H9 (cell line): ENCODE results near the gene AP4S1. TPM values are rescaled to one million over a fixed set of nuclear protein-coding genes. Genes with fewer than 3 reads are reported as not detected.

Experiments used
- DNase-seq: peaks from one replicate; pipeline ENCODE4 v3.0.0-alpha.2; 2017
- H2AFZ ChIP-seq: one replicate; pipeline ENCODE4 v1.6.1; 2013; ENCODE audit warnings: mild to moderate bottlenecking, low read length, control low read depth, moderate library complexity
- H2AK5ac ChIP-seq: 2 replicates; pipeline ENCODE4 v1.6.1; 2013; ENCODE audit warnings: low read length, control low read depth, mixed read lengths; ENCODE audit not compliant: insufficient read length
- H2BK120ac ChIP-seq: one replicate; pipeline ENCODE4 v1.6.1; 2013; ENCODE audit warnings: low read depth, mild to moderate bottlenecking, low read length, control low read depth, inconsistent platforms; ENCODE audit not compliant: poor library complexity, severe bottlenecking
- H2BK12ac ChIP-seq: 2 replicates; pipeline ENCODE4 v1.6.1; 2013; ENCODE audit warnings: low read length, control low read depth, mixed read lengths, low read depth; ENCODE audit not compliant: insufficient read length
- H2BK15ac ChIP-seq: 2 replicates; pipeline ENCODE4 v1.6.1; 2013; ENCODE audit warnings: low read depth, low read length, control low read depth
- H2BK20ac ChIP-seq: one replicate; pipeline ENCODE4 v1.6.1; 2013; ENCODE audit warnings: low read depth, mild to moderate bottlenecking, low read length, control low read depth, inconsistent platforms; ENCODE audit not compliant: poor library complexity, severe bottlenecking
- H2BK5ac ChIP-seq: 2 replicates; pipeline ENCODE4 v1.6.1; 2013; ENCODE audit warnings: low read length, control low read depth, mixed read lengths; ENCODE audit not compliant: insufficient read length
- H3K14ac ChIP-seq: 2 replicates; pipeline ENCODE4 v1.6.1; 2013; ENCODE audit warnings: low read length, control low read depth; ENCODE audit not compliant: insufficient read depth
- H3K18ac ChIP-seq: 2 replicates; pipeline ENCODE4 v1.6.1; 2013; ENCODE audit warnings: low read depth, mild to moderate bottlenecking, mixed read lengths, low read length, control low read depth; ENCODE audit not compliant: insufficient read length
- H3K23ac ChIP-seq: 2 replicates; pipeline ENCODE4 v1.6.1; 2013; ENCODE audit warnings: low read length, control low read depth, mixed read lengths, low read depth; ENCODE audit not compliant: insufficient read length
- H3K23me2 ChIP-seq: 2 replicates; pipeline ENCODE4 v1.6.1; 2013; ENCODE audit warnings: low read depth, mild to moderate bottlenecking, mixed read lengths, low read length, control low read depth; ENCODE audit not compliant: insufficient read length, poor library complexity, severe bottlenecking
- H3K27ac ChIP-seq: 2 replicates; pipeline ENCODE4 v1.5.1; 2013; ENCODE audit warnings: low read length, control low read depth, mixed read lengths, low read depth; ENCODE audit not compliant: insufficient read length
- H3K27me3 ChIP-seq: 2 replicates; pipeline ENCODE4 v1.6.1; 2013; ENCODE audit warnings: low read length, control low read depth, inconsistent platforms; ENCODE audit not compliant: insufficient read depth
- H3K4ac ChIP-seq: 2 replicates; pipeline ENCODE4 v1.6.1; 2013; ENCODE audit warnings: low read depth, mild to moderate bottlenecking, control low read depth, inconsistent platforms, low read length, moderate library complexity
- H3K4me1 ChIP-seq: 2 replicates; pipeline ENCODE4 v1.6.1; 2013; ENCODE audit warnings: low read length, control low read depth, inconsistent platforms; ENCODE audit not compliant: insufficient read depth
- H3K4me2 ChIP-seq: 2 replicates; pipeline ENCODE4 v1.6.1; 2013; ENCODE audit warnings: low read length, control low read depth, mixed read lengths; ENCODE audit not compliant: insufficient read length, insufficient read depth
- H3K56ac ChIP-seq: 2 replicates; pipeline ENCODE4 v1.6.1; 2013; ENCODE audit warnings: low read depth, mild to moderate bottlenecking, mixed read lengths, low read length, control low read depth; ENCODE audit not compliant: insufficient read length
- H3K79me1 ChIP-seq: 2 replicates; pipeline ENCODE4 v1.6.1; 2013; ENCODE audit warnings: low read depth, mild to moderate bottlenecking, moderate library complexity, low read length, control low read depth, inconsistent platforms; ENCODE audit not compliant: insufficient read depth, poor library complexity, severe bottlenecking
- H3K79me2 ChIP-seq: 2 replicates; pipeline ENCODE4 v1.6.1; 2013; ENCODE audit warnings: low read length, control low read depth, inconsistent platforms; ENCODE audit not compliant: insufficient read depth
- H3K9ac ChIP-seq: 2 replicates; pipeline ENCODE4 v1.6.1; 2013; ENCODE audit warnings: low read length, control low read depth, mixed read lengths; ENCODE audit not compliant: insufficient read length; ENCODE audit errors: extremely low read depth
- H3K9me3 ChIP-seq: one replicate; pipeline ENCODE4 v1.6.1; 2013; ENCODE audit warnings: low read depth, low read length, inconsistent platforms; ENCODE audit not compliant: control insufficient read depth
- H3T11ph ChIP-seq: one replicate; pipeline ENCODE4 v1.6.1; 2013; ENCODE audit warnings: mild to moderate bottlenecking, low read length, control low read depth, inconsistent platforms
- H4K20me1 ChIP-seq: one replicate; pipeline ENCODE4 v1.6.1; 2013; ENCODE audit not compliant: control insufficient read depth, insufficient read length, insufficient read depth
- H4K5ac ChIP-seq: 2 replicates; pipeline ENCODE4 v1.6.1; 2013; ENCODE audit warnings: low read depth, mild to moderate bottlenecking, mixed read lengths, low read length, control low read depth; ENCODE audit not compliant: insufficient read length
- H4K8ac ChIP-seq: replicated peaks from 2 replicates; pipeline ENCODE4 v1.6.1; 2013; ENCODE audit warnings: low read length, control low read depth, mixed read lengths, low read depth; ENCODE audit not compliant: insufficient read length
- H4K91ac ChIP-seq: 2 replicates; pipeline ENCODE4 v1.6.1; 2013; ENCODE audit warnings: low read depth, mild to moderate bottlenecking, moderate library complexity, mixed read lengths, low read length, control low read depth; ENCODE audit not compliant: insufficient read length
- H3K27ac Mint-ChIP-seq, 3 experiments: 2 replicates in 2 of 3; 3 replicates in 1 of 3; pipeline ENCODE4 v1.8.0; 2020 to 2021; ENCODE audit warnings: mixed read lengths in 3 of 3, mild to moderate bottlenecking in 1 of 3, moderate library complexity in 1 of 3
- H3K27me3 Mint-ChIP-seq: 2 replicates; pipeline ENCODE4 v1.8.0; 2021; ENCODE audit warnings: low read depth, mild to moderate bottlenecking, moderate library complexity, mixed read lengths
- H3K36me3 Mint-ChIP-seq, 3 experiments: 2 replicates in 2 of 3; 3 replicates in 1 of 3; pipeline ENCODE4 v1.8.0; 2020 to 2021; ENCODE audit warnings: low read depth in 3 of 3, mixed read lengths in 3 of 3; ENCODE audit not compliant: insufficient read depth in 1 of 3
- H3K4me1 Mint-ChIP-seq, 2 experiments: 2 replicates each; pipeline ENCODE4 v1.8.0; 2020; ENCODE audit warnings: mixed read lengths in 2 of 2
- H3K4me3 Mint-ChIP-seq, 2 experiments: 2 replicates in 1 of 2; 3 replicates in 1 of 2; pipeline ENCODE4 v1.8.0; 2020 to 2021; ENCODE audit warnings: mild to moderate bottlenecking in 2 of 2, mixed read lengths in 2 of 2, moderate library complexity in 1 of 2
- H3K9me3 Mint-ChIP-seq, 2 experiments: 2 replicates in 1 of 2; 3 replicates in 1 of 2; pipeline ENCODE4 v1.8.0; 2020; ENCODE audit warnings: mild to moderate bottlenecking in 2 of 2, mixed read lengths in 2 of 2, moderate library complexity in 1 of 2
- WGBS: extraction: QIAGEN DNeasy Blood & Tissue Kit; methylation state at CpG from one replicate; pipeline ENCODE4 v1.1.7; 2013; ENCODE audit warnings: missing lambda C conversion rate, low lambda C conversion rate, mixed read lengths; ENCODE audit not compliant: insufficient read length; ENCODE audit errors: extremely low coverage; 5-methylcytosine and 5-hydroxymethylcytosine counted together
- total RNA-seq: library from RNA; stranded (reverse); gene quantifications from 2 replicates; pipeline ENCODE4 v1.2.1, GENCODE V29; 2021
- TF ChIP-seq, protein P1 (sequence below): fragments of 200-600 bp; sonication (generic); conservative IDR thresholded peaks from 3 replicates; pipeline ENCODE4 v1.8.0; 2021; ENCODE audit warnings: antibody characterized with exemption, mild to moderate bottlenecking

The AP4S1 gene
- total RNA-seq, 1 experiment from 2014 or later, result 13.7 TPM

DNA sequence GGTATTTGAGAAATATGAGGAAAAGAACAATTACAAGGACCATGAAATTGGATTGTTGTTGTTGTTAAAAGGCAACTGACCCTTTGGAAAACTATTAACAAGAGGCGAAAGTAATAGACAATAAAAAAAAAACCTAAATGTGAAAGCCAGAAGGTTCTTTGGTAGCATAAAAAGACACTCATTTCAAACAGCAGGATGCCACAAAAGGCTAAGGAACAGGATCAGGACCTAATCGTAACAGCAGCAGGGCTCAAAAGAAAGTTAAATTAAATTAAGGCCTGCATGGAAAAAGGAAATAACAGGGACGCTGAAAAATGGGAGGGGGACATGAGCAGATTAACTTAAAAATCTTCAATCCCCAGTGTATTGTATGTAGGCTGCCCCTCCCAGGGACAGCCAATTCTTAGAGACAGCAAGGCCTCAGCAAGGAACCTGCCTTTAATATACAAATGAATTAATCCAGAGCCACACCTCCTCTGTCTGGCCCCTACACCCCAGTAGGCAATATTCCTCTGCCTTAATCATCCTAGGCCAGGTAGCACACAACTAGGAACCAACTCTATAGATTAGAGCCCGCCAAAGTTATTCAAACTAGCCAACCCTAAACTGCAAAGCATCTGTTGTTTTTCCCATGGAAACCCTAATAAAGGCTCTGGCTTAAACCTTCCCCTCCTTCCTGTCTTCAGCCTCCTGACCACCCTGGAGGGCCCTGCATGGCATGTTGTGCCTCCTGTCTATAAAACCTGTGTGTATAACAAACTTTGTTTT, 28.4 kb upstream of the AP4S1 start:
- Histone ChIP-seq H3K4ac (no peak overlapping the region), H3T11ph (no peak overlapping the region), H2AK5ac (no peak overlapping the region), H2BK5ac (no peak overlapping the region), H4K5ac (no peak overlapping the region), H3K4me1 (peaks cover 7% of the 10 kb centered on the region), H3K79me1 (peaks cover 6% of the 10 kb centered on the region), H3K79me2 (peaks cover 27% of the 10 kb centered on the region; the same call in 1 of the 2 replicates), H3K9me3 (no peaks in the 10 kb centered on the region), H3K56ac (no peak overlapping the region), H3K18ac (no peak overlapping the region), H4K91ac (no peak overlapping the region), H2BK20ac (no peak overlapping the region), H3K27me3 (no peaks in the 10 kb centered on the region), H3K4me2 (peak overlapping the region; percentile 19), H2BK15ac (no peak overlapping the region), H4K20me1 (no peaks in the 10 kb centered on the region), H2BK12ac (no peak overlapping the region), H3K23me2 (no peaks in the 10 kb centered on the region), H4K8ac (no peak overlapping the region), H2AFZ (no peak overlapping the region), H3K27ac (peak overlapping the region; percentile 20), H3K9ac (no peak overlapping the region), H3K14ac (no peak overlapping the region), H3K23ac (no peak overlapping the region), H2BK120ac (no peak overlapping the region)
- no peaks in the 10 kb centered on the region for H3K27me3 Mint-ChIP-seq
- H3K27ac Mint-ChIP-seq, result peak overlapping the region; percentile 71 to 97 (median 78)
- peak; percentile 33 for DNase-seq
- TF ChIP-seq, protein P1, sequence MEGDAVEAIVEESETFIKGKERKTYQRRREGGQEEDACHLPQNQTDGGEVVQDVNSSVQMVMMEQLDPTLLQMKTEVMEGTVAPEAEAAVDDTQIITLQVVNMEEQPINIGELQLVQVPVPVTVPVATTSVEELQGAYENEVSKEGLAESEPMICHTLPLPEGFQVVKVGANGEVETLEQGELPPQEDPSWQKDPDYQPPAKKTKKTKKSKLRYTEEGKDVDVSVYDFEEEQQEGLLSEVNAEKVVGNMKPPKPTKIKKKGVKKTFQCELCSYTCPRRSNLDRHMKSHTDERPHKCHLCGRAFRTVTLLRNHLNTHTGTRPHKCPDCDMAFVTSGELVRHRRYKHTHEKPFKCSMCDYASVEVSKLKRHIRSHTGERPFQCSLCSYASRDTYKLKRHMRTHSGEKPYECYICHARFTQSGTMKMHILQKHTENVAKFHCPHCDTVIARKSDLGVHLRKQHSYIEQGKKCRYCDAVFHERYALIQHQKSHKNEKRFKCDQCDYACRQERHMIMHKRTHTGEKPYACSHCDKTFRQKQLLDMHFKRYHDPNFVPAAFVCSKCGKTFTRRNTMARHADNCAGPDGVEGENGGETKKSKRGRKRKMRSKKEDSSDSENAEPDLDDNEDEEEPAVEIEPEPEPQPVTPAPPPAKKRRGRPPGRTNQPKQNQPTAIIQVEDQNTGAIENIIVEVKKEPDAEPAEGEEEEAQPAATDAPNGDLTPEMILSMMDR, result no peak
- H3K4me3 Mint-ChIP-seq, result peak overlapping the region in 1 of 2 experiments; percentile 25; a peak in 2 of 5 replicates
- WGBS, result no CpG with 5 or more reads among the region's 4 CpGs
- peaks cover 58 to 71% of the 10 kb centered on the region in 2 experiments for H3K4me1 Mint-ChIP-seq
- peaks cover 8 to 12% of the 10 kb centered on the region in 2 experiments; a peak in 2 of 5 replicates for H3K9me3 Mint-ChIP-seq
- H3K36me3 Mint-ChIP-seq, result peaks cover 4 to 22% (median 17%) of the 10 kb centered on the region in 3 experiments; a peak in 5 of 7 replicates
